OCI-LY3 (cell line): ENCODE measurements around the gene UST.

Experiments used
- H2AFZ ChIP-seq: fragments of 200-600, 300-600 bp; shearing (Covaris generic); 2 replicates; pipeline ENCODE4 v1.6.0; 2014; ENCODE audit warnings: antibody characterized with exemption, low read depth, low read length
- H3K27ac ChIP-seq: fragments of 200-600, 300-600 bp; sonication (generic); 2 replicates; pipeline ENCODE4 v1.5.1; 2014; ENCODE audit warnings: mild to moderate bottlenecking, low read length, moderate library complexity, mixed read lengths
- H3K27me3 ChIP-seq: fragments of 200-600, 300-600 bp; sonication (generic); 2 replicates; pipeline ENCODE4 v1.6.1; 2014; ENCODE audit warnings: low read depth, low read length, mixed read lengths
- H3K36me3 ChIP-seq: fragments of 200-600, 300-600 bp; sonication (generic); replicated peaks from 2 replicates; pipeline ENCODE3; 2014; ENCODE audit warnings: low read depth, low read length, mixed read lengths
- H3K4me1 ChIP-seq: fragments of 300-600, 200-600 bp; sonication (generic); 2 replicates; pipeline ENCODE4 v1.6.1; 2014; ENCODE audit warnings: low read length, mixed read lengths
- H3K4me2 ChIP-seq: fragments of 200-600, 300-600 bp; sonication (generic); 2 replicates; pipeline ENCODE4 v1.6.1; 2014; ENCODE audit warnings: low read length, mixed read lengths
- H3K4me3 ChIP-seq: fragments of 300-600, 200-600 bp; sonication (generic); 2 replicates; pipeline ENCODE4 v1.5.1; 2014; ENCODE audit warnings: antibody characterized with exemption, mild to moderate bottlenecking, low read length, moderate library complexity
- H3K79me2 ChIP-seq: fragments of 300-600, 200-600 bp; shearing (Covaris generic); 2 replicates; pipeline ENCODE4 v1.6.1; 2014; ENCODE audit warnings: mild to moderate bottlenecking, low read length, mixed read lengths
- H3K9ac ChIP-seq: fragments of 300-600, 200-600 bp; shearing (Covaris generic); 2 replicates; pipeline ENCODE4 v1.6.0; 2014; ENCODE audit warnings: mild to moderate bottlenecking, low read length, moderate library complexity
- H3K9me3 ChIP-seq: fragments of 200-600, 300-600 bp; shearing (Covaris generic); 2 replicates; pipeline ENCODE4 v1.6.1; 2014; ENCODE audit warnings: low read length, mixed read lengths; ENCODE audit not compliant: insufficient read depth
- H4K20me1 ChIP-seq: fragments of 200-600, 300-600 bp; sonication (generic); 2 replicates; pipeline ENCODE4 v1.6.1; 2016; ENCODE audit warnings: low read length, mixed read lengths; ENCODE audit not compliant: insufficient read depth
- CTCF ChIP-seq: fragments of 200-600, 300-600 bp; sonication (generic); IDR thresholded peaks from 2 replicates; pipeline ENCODE4 v1.5.1; 2014; ENCODE audit warnings: antibody characterized with exemption, low read length, low read depth
- EZH2phosphoT487 ChIP-seq: fragments of 200-600 bp; shearing (Covaris generic); IDR thresholded peaks from 2 replicates; pipeline ENCODE4 v1.6.1; 2018; ENCODE audit warnings: antibody characterized with exemption, mixed run types, low read depth

The UST gene

GRCh38 chr6:148807784-148808183 is 61.0 kb downstream of the UST start:
- Histone ChIP-seq H3K4me1 (peaks cover 3% of the 10 kb centered on the region; the same call in 1 of the 2 replicates), H3K79me2 (no peaks in the 10 kb centered on the region), H3K4me2 (no peak overlapping the region), H3K36me3 (no peaks in the 10 kb centered on the region), H2AFZ (no peak overlapping the region), H3K9me3 (no peaks in the 10 kb centered on the region), H3K9ac (no peak overlapping the region), H3K27me3 (no peaks in the 10 kb centered on the region), H4K20me1 (no peaks in the 10 kb centered on the region), H3K4me3 (no peak overlapping the region), H3K27ac (no peak overlapping the region)
- TF ChIP-seq EZH2phosphoT487 = no peak

- Histone ChIP-seq H3K79me2 (no peaks in the 10 kb centered on the region), H3K9ac (no peak overlapping the region), H3K9me3 (no peaks in the 10 kb centered on the region), H4K20me1 (no peaks in the 10 kb centered on the region), H3K27me3 (no peaks in the 10 kb centered on the region), H2AFZ (no peak overlapping the region), H3K4me3 (no peak overlapping the region), H3K27ac (no peak overlapping the region), H3K36me3 (no peaks in the 10 kb centered on the region), H3K4me1 (peaks cover 3% of the 10 kb centered on the region; the same call in 1 of the 2 replicates), H3K4me2 (no peak overlapping the region)
- TF ChIP-seq EZH2phosphoT487 = no peak
These were observed 62.0 kb downstream of the UST start for GRCh38 chr6:148808786-148809304.

GRCh38 chr6:148811459-148811858 is 64.6 kb downstream of the UST start:
- peaks cover 8% of the 10 kb centered on the region for H3K4me1 ChIP-seq
- no peaks in the 10 kb centered on the region for H3K36me3 ChIP-seq
- H3K4me3 ChIP-seq = no peak overlapping the region
- H3K27ac ChIP-seq = no peak overlapping the region
- H3K9ac ChIP-seq = no peak overlapping the region
- TF ChIP-seq EZH2phosphoT487 = no peak
- TF ChIP-seq CTCF = no peak
- H3K9me3 ChIP-seq = no peaks in the 10 kb centered on the region
- H2AFZ ChIP-seq = no peak overlapping the region
- H4K20me1 ChIP-seq = no peaks in the 10 kb centered on the region
- no peaks in the 10 kb centered on the region for H3K79me2 ChIP-seq
- H3K27me3 ChIP-seq = no peaks in the 10 kb centered on the region
- no peak overlapping the region for H3K4me2 ChIP-seq

- no peaks in the 10 kb centered on the region for H3K9me3 ChIP-seq
- no peak for TF ChIP-seq EZH2phosphoT487
- no peak for TF ChIP-seq CTCF
- no peaks in the 10 kb centered on the region for H4K20me1 ChIP-seq
- H3K79me2 ChIP-seq = 0 out of 2 replicates have a peak, but pooled peaks cover 4% of the 10 kb centered on the region
- H3K36me3 ChIP-seq = no peaks in the 10 kb centered on the region
- no peak overlapping the region for H3K4me3 ChIP-seq
- H3K9ac ChIP-seq = no peak overlapping the region
- no peak overlapping the region for H2AFZ ChIP-seq
- no peak overlapping the region for H3K27ac ChIP-seq
- H3K27me3 ChIP-seq = no peaks in the 10 kb centered on the region
- peaks cover 22% of the 10 kb centered on the region for H3K4me1 ChIP-seq
- no peak overlapping the region for H3K4me2 ChIP-seq
These were observed 67.4 kb downstream of the UST start for GRCh38 chr6:148814082-148814790.

- no peak overlapping the region for H3K9ac ChIP-seq
- TF ChIP-seq EZH2phosphoT487 (no peak), CTCF (no peak)
- no peak overlapping the region for H2AFZ ChIP-seq
- H3K4me1 ChIP-seq = peaks cover 22% of the 10 kb centered on the region
- no peak overlapping the region for H3K4me2 ChIP-seq
- H3K79me2 ChIP-seq = 0 out of 2 replicates have a peak, but pooled peaks cover 4% of the 10 kb centered on the region
- no peaks in the 10 kb centered on the region for H3K9me3 ChIP-seq
- H3K27me3 ChIP-seq = no peaks in the 10 kb centered on the region
- no peaks in the 10 kb centered on the region for H4K20me1 ChIP-seq
- no peaks in the 10 kb centered on the region for H3K36me3 ChIP-seq
- no peak overlapping the region for H3K4me3 ChIP-seq
- H3K27ac ChIP-seq = no peak overlapping the region
These were observed 68.0 kb downstream of the UST start for GRCh38 chr6:148814869-148815268.
